NCI-H2227 (cell line): ENCODE results near the gene ALDH4A1.
"Not testable (repeated sequence)": the region's sequence is repeated elsewhere in the genome, so short reads cannot be mapped to it uniquely, and the experiment has no call there.

Source experiments
- DNase-seq: peaks from one replicate; lab custom pipeline; 2025; ENCODE audit not compliant: unreplicated experiment; lab: John Stamatoyannopoulos, UW

The ALDH4A1 gene

DNA sequence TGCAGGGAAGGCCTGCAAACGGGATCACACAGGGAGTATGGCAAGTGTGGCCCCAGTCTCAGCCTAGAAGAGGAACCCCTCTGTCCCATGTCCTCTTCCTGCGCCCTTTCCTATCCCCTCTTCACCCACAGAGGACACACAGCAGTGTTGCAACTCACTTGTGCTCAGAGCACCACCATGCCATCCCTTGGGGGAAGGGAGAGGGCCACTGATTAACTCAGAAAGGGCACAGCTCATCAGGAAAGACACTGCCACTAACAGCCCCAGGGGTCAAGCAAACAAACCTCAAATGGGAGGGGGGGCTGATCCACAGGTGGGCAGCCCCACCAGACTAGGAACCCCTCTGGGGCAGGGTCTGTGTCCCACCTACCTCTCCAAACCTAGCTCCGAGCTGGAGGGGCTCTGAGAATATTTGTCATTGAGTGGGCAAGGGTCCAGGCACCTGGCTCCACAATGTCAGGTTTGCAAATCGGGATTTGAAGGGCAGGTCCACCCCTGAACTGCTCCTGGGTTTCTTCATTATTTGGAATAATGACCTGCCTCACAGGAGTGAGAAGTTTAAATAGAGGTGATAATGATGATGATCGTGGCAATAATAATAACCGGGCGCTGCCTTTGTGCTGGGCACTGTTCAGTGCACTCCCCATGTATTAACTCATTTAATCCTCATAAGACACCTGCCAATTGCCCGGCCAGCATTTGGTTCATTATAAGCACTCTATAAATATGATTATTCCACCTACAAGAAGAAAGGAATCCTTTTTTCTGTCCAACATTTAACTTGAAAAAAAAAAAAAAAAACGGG lies 1.0 kb downstream of the ALDH4A1 start:
- DNase-seq, result no peak

DNA sequence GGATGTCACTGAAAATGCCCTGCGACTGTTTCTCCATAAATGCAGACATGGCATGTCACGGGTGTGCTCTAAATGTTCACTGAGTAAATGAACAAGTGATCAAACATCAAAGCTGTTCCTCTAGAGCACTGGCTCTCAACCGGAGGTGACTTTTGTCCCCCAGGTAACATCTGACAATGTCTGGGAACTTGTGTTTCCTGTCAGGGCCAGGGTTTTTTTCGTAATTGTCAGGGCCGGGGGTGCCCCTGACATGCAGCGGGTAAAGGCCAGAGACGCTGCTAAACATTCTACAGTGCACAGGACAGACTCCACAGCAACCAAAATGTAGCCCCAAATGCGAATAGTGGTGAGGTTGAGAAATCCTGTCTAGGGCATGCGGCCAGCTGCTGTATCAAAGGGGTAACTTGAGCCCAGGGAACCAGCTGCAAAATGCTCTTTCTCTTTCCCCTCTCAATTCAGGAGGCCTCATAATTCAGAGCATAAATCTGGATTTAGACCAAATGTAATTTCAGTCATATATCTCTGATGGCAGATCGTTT lies 2.0 kb downstream of the ALDH4A1 start:
- no peak for DNase-seq

DNA sequence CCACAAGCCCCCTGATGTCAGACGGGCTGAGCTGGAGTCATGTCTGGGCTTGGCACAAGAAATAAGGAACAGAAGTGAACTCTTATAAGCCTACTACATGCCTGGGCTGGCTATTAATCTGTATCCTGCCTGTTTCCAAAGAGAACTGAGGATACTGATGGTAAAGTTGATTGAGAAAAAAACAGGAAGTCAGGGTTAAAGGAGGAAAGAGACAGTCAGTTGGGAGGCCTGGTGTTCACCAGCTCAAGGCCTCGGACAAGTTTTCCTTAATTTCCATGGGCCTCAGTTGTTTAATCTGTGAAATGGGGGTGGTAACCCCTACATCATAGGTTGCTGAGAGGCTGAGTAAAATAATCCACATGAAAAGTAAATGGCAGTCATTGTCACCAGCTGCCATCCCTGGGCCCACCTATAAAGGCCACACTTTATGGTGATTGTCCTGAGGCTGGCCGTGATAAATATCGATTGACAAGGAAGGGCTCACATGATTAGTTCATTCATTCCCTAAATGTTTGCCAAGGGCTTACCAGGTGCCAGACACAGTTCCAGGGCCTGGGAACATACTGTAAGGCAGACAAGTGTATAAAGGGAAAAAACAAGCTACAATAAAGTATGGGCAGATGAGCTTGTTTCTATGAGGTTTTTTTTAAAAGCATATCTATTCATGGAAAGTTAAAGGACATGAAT lies 2.8 kb downstream of the ALDH4A1 start:
- DNase-seq, result no peak

DNA sequence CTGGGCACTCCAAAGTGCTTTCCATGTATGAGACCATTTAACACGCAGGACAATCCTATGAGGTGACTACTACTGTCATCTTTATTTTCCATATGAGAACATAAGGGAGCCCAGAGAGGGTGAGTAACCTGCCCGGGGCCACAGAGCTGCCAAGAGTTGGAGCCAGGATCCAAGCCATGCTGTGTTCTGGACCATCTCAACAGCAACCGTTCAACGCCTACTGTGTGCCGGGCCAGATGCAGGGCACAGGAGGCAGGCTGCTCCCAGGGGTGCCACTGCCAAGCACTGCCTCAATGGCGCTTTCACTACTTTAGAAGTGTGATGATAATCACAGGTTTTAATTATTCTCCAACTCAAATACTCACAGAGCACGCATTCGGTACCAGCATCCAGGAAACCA lies 3.8 kb downstream of the ALDH4A1 start:
- DNase-seq, result no peak

DNA sequence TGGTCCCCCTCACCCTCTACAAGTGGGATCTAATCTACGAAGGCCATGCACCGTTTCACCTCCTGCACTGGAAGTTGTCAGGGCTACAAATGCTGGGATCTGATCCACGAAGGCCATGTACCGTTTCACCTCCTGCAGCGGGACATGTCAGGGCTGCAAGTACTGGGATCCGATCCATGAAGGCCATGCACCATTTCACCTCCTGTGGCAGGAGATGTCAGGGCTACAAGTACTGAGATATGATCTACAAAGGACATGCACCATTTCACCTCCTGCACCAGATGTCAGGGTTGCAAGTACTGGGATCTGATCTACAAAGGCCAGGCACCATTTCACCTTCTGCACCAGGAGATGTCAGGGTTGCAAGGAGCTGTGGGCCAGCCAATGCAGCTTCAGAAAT lies 7.0 kb downstream of the ALDH4A1 start:
- no peak for DNase-seq

DNA sequence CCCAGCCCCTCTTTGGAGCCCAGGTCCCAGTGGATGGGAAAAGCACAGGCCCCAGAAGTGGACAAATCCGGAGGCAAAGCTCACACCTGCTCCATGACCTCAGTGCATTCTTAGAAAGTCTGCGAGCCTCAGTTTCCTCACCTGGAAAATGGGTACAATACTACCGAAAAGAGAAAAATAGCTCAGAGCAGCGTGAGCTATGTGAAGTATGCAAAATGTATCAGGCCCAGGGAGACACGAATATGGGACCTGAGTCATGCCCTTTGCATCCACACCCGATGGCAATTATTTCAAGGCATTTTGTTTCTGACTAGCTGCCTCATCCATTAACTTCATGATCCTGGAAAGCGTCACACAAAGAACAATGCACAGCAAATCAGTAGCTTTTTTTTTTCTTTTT lies 9.2 kb downstream of the ALDH4A1 start:
- DNase-seq, result no peak

DNA sequence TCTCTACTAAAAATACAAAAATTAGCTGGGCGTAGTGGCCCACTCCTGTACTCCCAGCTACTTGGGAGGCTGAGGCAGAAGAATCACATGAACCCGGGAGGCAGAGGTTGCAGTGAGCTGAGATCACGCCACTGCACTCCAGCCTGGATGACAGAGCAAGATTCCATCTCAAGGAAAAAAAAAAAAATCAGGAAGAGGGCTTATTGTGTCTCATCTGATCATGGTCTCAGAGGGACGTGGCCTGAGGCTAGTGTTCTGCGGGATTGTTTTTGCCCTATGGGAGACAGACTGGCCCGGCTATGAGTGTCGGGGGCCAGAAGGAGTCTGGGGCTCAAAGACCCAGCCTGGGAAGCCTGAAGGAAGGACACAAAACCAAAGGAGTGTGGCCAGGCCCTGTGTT lies 10.5 kb downstream of the ALDH4A1 start:
- DNase-seq, result not testable (repeated sequence)

DNA sequence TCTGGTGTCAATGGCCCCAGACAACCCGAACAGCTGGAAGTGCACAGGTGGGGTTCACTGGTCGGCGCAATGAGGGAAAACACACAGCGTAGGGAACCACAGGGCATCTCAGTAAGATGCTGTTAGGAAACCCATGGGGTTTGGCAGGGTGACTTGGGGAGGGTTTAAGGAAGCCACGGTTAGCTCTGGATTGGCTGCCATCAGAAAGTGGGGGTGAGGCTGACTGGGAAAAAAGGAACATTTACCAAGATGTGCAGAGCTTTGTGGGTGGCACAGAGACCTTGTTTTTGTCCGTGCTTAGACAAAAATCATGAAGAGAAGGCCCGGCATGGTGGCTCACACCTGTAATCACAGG lies 11.0 kb downstream of the ALDH4A1 start:
- DNase-seq, result no peak

DNA sequence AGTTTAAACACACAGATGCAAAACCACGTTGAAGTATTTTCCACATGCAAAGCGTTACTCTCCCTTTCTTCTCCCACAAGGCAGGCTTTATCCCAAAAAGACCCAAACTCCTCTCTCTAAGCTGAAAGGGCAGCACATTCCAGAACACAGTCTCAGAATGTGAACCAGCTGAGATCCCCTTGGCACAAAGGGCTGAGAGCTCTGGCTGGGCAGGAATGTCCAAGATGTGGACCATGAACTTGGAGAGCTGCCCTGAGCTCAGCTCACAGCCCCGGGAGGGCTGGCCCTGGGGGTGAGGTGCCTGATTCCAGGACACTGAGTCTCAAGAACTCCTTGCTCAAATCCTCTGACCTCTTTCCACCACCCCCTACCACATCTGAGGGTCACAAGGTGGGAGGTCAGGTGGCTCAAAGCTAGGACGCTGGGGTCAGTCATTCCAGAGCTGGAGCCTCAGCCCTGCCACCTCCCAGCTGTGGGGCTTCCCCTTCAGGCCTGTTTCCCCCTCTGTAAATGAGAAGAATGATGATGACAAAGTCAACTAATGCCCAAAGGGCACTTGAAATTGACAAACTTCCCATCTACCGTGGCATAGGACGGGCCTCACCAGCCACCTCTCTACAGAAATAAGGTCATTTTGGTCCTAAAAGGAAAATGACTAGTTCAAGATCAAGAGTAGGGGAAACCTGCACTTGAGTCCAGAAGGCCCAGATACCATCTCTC lies 11.5 kb downstream of the ALDH4A1 start:
- DNase-seq, result no peak

DNA sequence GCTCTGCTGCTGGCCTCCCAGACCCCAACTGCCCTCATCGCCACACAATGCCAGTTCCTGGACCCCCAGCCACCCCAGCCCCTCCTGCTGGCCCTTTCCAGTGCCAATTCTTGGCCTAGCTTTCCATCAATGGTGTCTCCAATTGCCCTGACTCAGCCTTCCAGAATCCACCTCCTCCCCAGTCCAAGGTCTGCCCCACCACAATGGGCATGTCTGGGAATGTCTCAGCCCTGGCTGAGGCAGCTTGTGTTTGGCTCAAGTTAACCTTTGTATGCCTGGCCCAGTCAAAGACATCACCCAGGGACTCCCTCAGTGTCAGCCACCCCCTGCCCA lies 16.4 kb downstream of the ALDH4A1 start:
- DNase-seq, result no peak

DNA sequence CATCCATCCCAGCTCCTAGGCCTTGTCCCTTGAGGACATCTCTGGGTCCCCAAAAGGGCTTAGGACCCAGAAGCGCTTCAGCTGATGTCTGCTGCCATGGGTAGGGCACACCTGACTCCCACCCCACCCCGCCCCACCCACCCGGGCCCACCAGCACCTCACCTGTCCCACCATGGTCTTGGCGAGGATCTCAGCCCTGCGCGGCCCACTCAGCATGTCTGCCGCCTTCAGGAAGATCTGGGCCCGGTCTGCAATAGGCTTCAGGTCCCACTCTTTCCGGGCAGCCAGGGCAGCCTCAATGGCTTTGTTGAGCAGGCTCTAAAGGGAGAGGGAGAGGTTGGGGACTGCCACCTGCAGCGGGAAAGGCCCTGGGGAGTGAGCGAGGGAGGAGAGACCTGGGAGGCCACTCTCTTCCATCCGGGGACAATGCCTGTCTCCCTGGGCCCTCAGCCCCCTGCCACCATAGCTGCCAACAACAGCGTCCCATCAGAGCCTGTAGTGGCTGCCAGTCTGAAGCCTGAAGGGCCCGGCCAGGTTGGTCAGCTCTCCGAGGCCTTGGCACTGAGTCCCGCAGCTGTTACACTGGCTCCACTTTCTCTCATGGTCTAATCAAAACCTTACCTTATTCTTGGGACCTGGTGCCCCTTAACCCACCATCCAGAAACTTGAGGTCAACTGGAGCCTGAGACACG lies 16.9 kb downstream of the ALDH4A1 start:
- no peak for DNase-seq

DNA sequence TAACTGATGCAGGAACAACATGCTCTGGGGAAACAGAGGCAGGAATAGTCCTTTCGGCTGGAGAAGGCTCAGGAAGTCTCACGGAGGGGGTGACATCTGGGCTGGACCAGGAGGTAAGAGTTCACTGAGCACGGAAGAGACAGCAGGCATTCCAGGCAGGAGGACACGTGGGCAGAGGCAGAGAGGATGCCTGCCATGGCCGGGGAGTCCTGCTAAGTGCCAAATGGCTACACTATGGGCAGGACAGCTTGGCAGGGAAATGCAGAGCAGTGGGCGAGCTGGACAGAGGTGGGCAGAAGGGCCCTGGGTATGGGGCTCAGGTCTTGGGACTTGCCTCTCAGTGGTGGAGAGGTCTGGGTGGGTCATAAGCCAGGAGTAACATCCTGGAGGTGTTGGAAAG lies 17.6 kb downstream of the ALDH4A1 start:
- no peak for DNase-seq

DNA sequence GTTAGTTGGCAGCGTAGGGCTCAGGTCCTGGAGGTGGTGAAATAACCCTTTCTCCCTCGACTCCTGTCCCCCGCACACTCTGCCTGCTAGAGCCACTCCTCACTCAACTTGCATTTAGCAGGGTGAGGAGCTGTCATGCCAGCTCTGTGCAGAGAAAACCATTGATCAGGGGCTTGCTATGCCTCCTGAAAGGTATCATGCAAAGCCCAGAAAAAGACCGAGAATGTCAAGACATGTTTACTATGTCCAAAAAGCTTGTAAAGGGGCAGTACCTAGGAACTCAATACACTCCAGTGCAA lies 18.0 kb downstream of the ALDH4A1 start:
- no peak for DNase-seq

DNA sequence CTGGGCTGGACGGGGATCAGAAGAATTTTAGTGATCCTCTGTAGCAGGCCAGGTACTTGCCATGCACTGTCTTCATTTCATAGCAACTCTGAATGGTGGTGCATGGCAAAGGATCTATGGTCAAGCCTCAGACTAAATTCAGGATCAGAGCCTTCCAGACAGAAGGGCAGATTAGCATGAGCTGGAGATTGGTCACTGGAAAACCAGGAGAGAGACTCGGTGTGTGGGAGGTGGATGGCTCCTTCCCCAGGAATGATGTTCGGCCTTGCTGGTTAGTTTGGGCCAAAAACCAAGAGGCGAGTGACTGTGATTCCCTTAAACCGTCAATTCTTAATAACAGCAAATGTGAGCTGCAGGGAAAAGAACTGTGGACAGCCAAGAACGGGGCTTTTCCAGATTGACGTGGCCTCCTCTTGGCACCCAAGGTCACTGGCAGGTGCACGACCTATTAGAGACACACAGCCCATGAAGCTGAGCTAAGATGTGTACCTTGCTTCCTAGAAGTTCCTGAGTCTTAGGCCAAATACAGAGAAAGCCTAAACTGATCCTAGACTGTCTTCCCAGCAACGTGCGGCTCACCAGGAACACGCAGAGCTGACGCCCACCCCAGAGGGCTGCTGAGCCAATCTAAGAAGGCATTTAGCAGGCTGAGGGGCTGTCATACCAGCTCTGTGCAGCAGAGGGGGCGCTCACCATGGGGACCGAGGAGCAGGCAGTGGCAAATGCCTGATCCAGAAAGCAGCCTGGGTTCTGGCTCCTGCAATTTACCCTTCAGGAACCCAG lies 18.5 kb downstream of the ALDH4A1 start:
- DNase-seq, result peak; percentile 89

DNA sequence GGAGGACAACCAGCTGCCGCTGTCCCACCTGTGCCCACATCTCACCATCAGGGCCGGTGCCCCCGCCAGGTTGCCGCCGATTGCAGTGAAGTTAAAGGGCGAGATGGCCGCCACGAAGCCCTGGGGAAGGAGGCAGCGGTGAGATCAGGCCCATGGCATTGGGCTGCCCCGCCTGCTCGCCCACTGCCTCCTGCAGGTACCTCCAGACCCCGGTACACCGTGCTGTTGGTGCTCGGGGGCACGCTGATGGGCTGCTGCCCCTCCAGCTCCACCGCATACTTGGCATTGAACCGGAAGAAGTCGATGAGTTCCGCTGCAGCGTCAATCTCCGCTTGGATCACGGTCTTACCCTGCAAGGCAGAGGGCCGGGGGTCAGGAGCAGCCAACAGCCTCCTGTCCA lies 19.3 kb downstream of the ALDH4A1 start:
- no peak for DNase-seq

DNA sequence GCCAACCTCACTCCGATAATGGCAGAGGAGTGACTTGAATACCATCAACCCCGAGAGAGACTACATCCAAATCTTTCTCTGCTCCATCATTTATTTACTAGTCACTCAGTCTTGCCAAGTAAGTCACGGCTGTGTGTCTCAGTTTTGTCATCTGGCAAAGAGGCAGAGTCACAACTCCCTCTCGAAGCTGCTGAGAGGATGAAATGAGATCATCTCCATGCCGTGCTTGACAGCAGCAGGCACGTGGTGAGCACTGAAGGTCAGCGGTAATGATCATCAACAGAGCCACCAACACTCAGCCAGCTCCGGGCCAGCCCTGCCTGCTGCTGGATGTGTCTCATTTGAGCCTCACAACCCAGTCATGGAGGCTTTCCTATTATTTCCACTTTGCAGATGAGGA lies 19.9 kb downstream of the ALDH4A1 start:
- DNase-seq, result peak; percentile 36

DNA sequence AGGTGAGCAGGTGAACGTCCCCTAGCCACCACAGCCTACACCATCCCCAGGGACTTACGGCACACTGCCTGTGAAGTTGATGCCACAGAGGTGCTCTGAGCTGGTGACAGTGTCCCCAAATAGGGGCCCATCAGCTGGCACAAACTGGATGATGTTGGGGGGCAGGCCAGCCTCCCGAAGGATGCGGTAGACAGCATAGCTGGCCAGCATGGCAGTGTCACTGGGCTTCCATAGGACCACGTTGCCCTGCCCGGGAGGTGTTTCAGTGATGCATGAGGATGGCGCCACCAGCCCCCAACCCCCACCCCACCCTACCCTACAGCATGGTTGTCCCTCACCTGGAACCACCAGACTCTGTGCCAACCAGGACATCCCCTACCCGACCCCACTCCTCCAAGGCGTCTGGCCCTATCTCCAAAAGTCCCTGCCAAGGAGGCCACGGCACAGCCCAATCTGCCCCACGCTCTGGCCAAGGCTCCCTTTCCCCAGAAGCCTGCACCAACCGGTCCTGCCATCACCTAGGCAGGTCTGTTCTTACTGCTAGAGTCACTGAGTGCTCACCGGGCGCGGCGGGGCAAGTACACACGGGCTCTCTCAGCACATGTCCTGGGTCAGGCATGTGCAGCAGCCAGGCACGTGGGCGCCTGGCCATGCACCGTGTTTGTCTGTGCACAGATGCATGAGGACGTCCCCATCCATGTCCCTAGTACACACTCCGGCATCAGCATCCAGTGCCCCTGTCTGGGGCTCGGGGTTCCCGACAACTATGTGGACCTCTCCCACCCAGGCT lies 20.5 kb downstream of the ALDH4A1 start:
- no peak for DNase-seq

DNA sequence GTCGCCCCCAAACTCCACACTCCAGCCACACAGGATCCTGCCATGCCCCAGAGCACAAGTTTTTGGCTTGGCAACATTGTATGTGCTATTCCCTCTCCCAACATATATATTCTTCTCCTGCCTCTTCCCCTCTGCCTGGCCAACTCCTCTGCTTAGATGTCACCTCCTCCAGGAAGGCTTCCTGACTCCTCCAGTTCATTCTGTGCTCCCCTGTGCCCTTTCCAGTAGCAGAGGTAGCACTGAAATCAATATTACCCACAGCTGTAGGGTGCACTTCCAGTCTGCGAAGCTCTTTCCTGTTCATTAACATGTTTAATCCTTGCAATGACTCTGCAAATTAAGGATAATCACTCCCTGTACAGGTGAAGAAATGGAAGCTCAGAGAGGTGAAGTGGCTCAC lies 21.2 kb downstream of the ALDH4A1 start:
- DNase-seq, result no peak

DNA sequence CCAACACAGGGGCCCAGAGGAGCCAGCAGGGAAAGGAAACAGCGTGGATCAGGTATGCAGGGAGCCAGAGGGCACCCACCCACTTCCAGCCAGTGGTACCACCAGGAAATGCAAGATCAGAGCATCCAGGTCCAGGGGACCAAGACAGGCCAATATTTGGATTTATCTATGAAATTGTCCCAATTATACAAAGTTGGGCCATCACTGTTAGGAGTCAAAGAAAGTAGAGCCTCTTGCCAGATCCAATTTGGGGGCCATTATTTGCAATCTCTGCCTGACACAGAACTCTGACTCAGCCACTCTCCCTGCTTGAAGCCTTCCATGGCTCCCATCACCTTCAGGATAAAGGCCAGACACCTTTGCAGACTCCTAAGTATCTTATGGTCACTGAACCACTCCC lies 21.8 kb downstream of the ALDH4A1 start:
- DNase-seq, result no peak

DNA sequence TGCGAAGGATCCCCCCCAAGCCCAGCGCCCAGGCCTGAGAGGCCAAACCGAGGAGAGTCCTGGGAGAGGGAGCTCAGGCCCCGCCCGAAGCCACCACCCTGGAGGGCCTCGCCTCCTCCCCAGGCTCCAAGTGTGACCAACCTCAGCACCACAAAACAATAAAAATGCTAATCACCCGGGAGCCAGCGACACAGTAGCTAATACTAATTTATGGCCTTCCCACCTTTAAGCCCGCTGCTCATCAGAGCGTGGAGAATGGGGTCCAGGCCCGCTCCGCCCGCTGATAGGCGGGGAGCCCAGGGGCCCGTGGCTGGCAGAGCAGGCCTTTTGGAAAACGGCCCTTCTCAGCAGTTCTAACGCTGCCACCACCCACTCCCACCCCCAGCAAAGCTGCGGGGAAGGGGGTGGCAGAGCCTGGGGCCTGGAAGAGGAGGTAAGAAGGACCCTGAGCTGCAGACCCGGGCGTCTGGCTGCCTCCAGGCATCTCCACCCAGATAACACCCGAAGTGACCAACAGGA lies 22.5 kb downstream of the ALDH4A1 start:
- DNase-seq, result no peak
